22Rv1 (cell line): ENCODE results near the gene RAB2B.

ENCODE experiments used
- CTCF ChIP-seq: fragments of 450-650 bp; IDR thresholded peaks from 2 replicates; pipeline ENCODE4 v1.5.1; 2017; ENCODE audit warnings: mild to moderate bottlenecking
- ZFX ChIP-seq: fragments of 450-650 bp; IDR thresholded peaks from 2 replicates; pipeline ENCODE4 v1.6.1; 2017; ENCODE audit warnings: antibody characterized with exemption, borderline replicate concordance

- TF ChIP-seq CTCF (no peak; the same call in 1 of the 2 replicates), ZFX (no peak)
These were observed 34.2 kb upstream of the RAB2B start, which contains the start of gene METTL3 for GRCh38 chr14:21510735-21511657.
